HEK293 (cell line): ENCODE data around the gene NFIX.

Experiments used
- CTCF ChIA-PET: fragments of 350-600 bp; formaldehyde crosslinking; extraction: SDS; loops from one replicate; lab custom pipeline; 2021; ENCODE audit warnings: antibody characterized with exemption; lab: Yijun Ruan, JAX
- POLR2A ChIA-PET: fragments of 300-600 bp; formaldehyde crosslinking; extraction: SDS; loops from one replicate; lab custom pipeline; 2020; ENCODE audit warnings: antibody characterized with exemption, inconsistent platforms; lab: Yijun Ruan, JAX
- H3K27ac ChIP-seq: fragments of 200-500 bp; sonication (Bioruptor generic); 2 replicates; pipeline ENCODE4 v1.5.1; 2014; ENCODE audit warnings: low read depth, low read length, control low read depth, inconsistent platforms; ENCODE audit errors: extremely low read depth
- H3K36me3 ChIP-seq, 2 experiments: fragments of 200-500 bp in 1 of 2; sonication (Bioruptor generic) in 1 of 2; 1 replicate in 1 of 2; 2 replicates in 1 of 2; pipeline ENCODE4 v1.5.1; 2014 to 2017; ENCODE audit warnings: inconsistent platforms in 2 of 2, low read length in 2 of 2; ENCODE audit not compliant: control insufficient read depth in 2 of 2, insufficient read depth in 1 of 2
- H3K4me1 ChIP-seq: fragments of 200-500 bp; sonication (Bioruptor generic); 2 replicates; pipeline ENCODE4 v1.5.1; 2014; ENCODE audit warnings: mild to moderate bottlenecking, low read length, inconsistent platforms; ENCODE audit not compliant: control insufficient read depth, insufficient read depth
- H3K4me3 ChIP-seq: 2 replicates; pipeline ENCODE4 v1.5.1; 2011; ENCODE audit warnings: low read depth, mild to moderate bottlenecking, control low read depth, low read length, moderate library complexity
- H3K9me3 ChIP-seq: fragments of 200-500 bp; sonication (Bioruptor generic); 2 replicates; pipeline ENCODE4 v1.5.1; 2014; ENCODE audit warnings: low read depth, low read length, inconsistent platforms; ENCODE audit not compliant: control insufficient read depth, insufficient read depth
- BCL11A ChIP-seq: fragments of 450-650 bp; formaldehyde crosslinking; IDR thresholded peaks from 2 replicates; pipeline ENCODE4 v1.5.1; 2016; ENCODE audit warnings: low read depth, missing biosample characterization, missing genetic modification characterization
- GLI2 ChIP-seq: fragments of 450-650 bp; formaldehyde crosslinking; IDR thresholded peaks from 2 replicates; pipeline ENCODE4; 2017; ENCODE audit warnings: missing biosample characterization, missing genetic modification characterization, low read depth, borderline replicate concordance
- GLIS2 ChIP-seq: fragments of 450-650 bp; formaldehyde crosslinking; IDR thresholded peaks from 2 replicates; pipeline ENCODE4 v1.5.1; 2016; ENCODE audit warnings: missing biosample characterization, missing genetic modification characterization
- KLF9 ChIP-seq: fragments of 450-650 bp; formaldehyde crosslinking; IDR thresholded peaks from 2 replicates; pipeline ENCODE4 v1.5.1; 2016; ENCODE audit warnings: missing biosample characterization, missing genetic modification characterization, low read depth
- SCRT2 ChIP-seq: fragments of 450-650 bp; formaldehyde crosslinking; IDR thresholded peaks from 2 replicates; pipeline ENCODE4 v1.5.1; 2016; ENCODE audit warnings: missing biosample characterization, missing genetic modification characterization
- SP7 ChIP-seq: fragments of 450-650 bp; formaldehyde crosslinking; IDR thresholded peaks from 2 replicates; pipeline ENCODE4 v1.5.1; 2016; ENCODE audit warnings: missing biosample characterization, missing genetic modification characterization
- YY1 ChIP-seq: fragments of 450-650 bp; formaldehyde crosslinking; IDR thresholded peaks from 2 replicates; pipeline ENCODE4 v1.5.1; 2018; ENCODE audit warnings: missing biosample characterization, missing genetic modification characterization
- ZEB2 ChIP-seq: fragments of 450-650 bp; formaldehyde crosslinking; IDR thresholded peaks from 2 replicates; pipeline ENCODE4 v1.5.1; 2016; ENCODE audit warnings: missing biosample characterization, missing genetic modification characterization
- ZFP69B ChIP-seq: fragments of 450-650 bp; formaldehyde crosslinking; IDR thresholded peaks from 2 replicates; pipeline ENCODE4 v1.5.1; 2016; ENCODE audit warnings: missing biosample characterization, missing genetic modification characterization
- ZIC2 ChIP-seq: fragments of 450-650 bp; formaldehyde crosslinking; IDR thresholded peaks from 2 replicates; pipeline ENCODE4 v1.5.1; 2016; ENCODE audit warnings: missing biosample characterization, missing genetic modification characterization
- ZNF112 ChIP-seq: fragments of 450-650 bp; formaldehyde crosslinking; IDR thresholded peaks from 2 replicates; pipeline ENCODE4 v1.5.0; 2017; ENCODE audit warnings: missing biosample characterization, missing genetic modification characterization
- ZNF114 ChIP-seq: fragments of 450-650 bp; formaldehyde crosslinking; IDR thresholded peaks from 2 replicates; pipeline ENCODE4 v1.5.0; 2017; ENCODE audit warnings: missing biosample characterization, missing genetic modification characterization
- ZNF140 ChIP-seq: fragments of 450-650 bp; formaldehyde crosslinking; IDR thresholded peaks from 2 replicates; pipeline ENCODE4 v1.5.1; 2016; ENCODE audit warnings: missing biosample characterization, missing genetic modification characterization
- ZNF169 ChIP-seq: fragments of 450-650 bp; formaldehyde crosslinking; IDR thresholded peaks from 2 replicates; pipeline ENCODE4 v1.5.1; 2016; ENCODE audit warnings: missing biosample characterization, missing genetic modification characterization
- ZNF26 ChIP-seq: fragments of 450-650 bp; formaldehyde crosslinking; IDR thresholded peaks from 2 replicates; pipeline ENCODE4 v1.5.1; 2016; ENCODE audit warnings: missing biosample characterization, missing genetic modification characterization
- ZNF266 ChIP-seq: fragments of 450-650 bp; formaldehyde crosslinking; IDR thresholded peaks from 2 replicates; pipeline ENCODE4 v1.5.1; 2016; ENCODE audit warnings: missing biosample characterization, missing genetic modification characterization, low read depth
- ZNF324 ChIP-seq: fragments of 450-650 bp; formaldehyde crosslinking; IDR thresholded peaks from 2 replicates; pipeline ENCODE4 v1.5.1; 2016; ENCODE audit warnings: missing biosample characterization, missing genetic modification characterization
- ZNF37A ChIP-seq: fragments of 450-650 bp; IDR thresholded peaks from 2 replicates; pipeline ENCODE4 v1.5.1; 2018; ENCODE audit warnings: missing biosample characterization, missing genetic modification characterization
- ZNF394 ChIP-seq: fragments of 450-650 bp; formaldehyde crosslinking; IDR thresholded peaks from 2 replicates; pipeline ENCODE4 v1.5.1; 2016; ENCODE audit warnings: missing biosample characterization, missing genetic modification characterization, mild to moderate bottlenecking, moderate library complexity, borderline replicate concordance
- ZNF398 ChIP-seq: fragments of 450-650 bp; formaldehyde crosslinking; IDR thresholded peaks from 2 replicates; pipeline ENCODE4 v1.5.1; 2017; ENCODE audit warnings: missing biosample characterization, missing genetic modification characterization
- ZNF449 ChIP-seq: fragments of 450-650 bp; formaldehyde crosslinking; IDR thresholded peaks from 2 replicates; pipeline ENCODE4 v1.5.1; 2017; ENCODE audit warnings: missing biosample characterization, mild to moderate bottlenecking, missing genetic modification characterization, moderate library complexity
- ZNF501 ChIP-seq: fragments of 450-650 bp; formaldehyde crosslinking; IDR thresholded peaks from 2 replicates; pipeline ENCODE4 v1.5.1; 2016; ENCODE audit warnings: missing biosample characterization, missing genetic modification characterization
- ZNF521 ChIP-seq: fragments of 450-650 bp; formaldehyde crosslinking; IDR thresholded peaks from 2 replicates; pipeline ENCODE4 v1.5.1; 2017; ENCODE audit warnings: missing biosample characterization, mild to moderate bottlenecking, missing genetic modification characterization
- ZNF558 ChIP-seq: fragments of 450-650 bp; formaldehyde crosslinking; IDR thresholded peaks from 2 replicates; pipeline ENCODE4 v1.5.1; 2016; ENCODE audit warnings: missing biosample characterization, missing genetic modification characterization
- ZNF600 ChIP-seq: fragments of 450-650 bp; formaldehyde crosslinking; IDR thresholded peaks from 2 replicates; pipeline ENCODE4 v1.5.1; 2016; ENCODE audit warnings: missing biosample characterization, missing genetic modification characterization
- ZNF621 ChIP-seq: fragments of 450-650 bp; formaldehyde crosslinking; IDR thresholded peaks from 2 replicates; pipeline ENCODE4 v1.5.1; 2017; ENCODE audit warnings: missing biosample characterization, missing genetic modification characterization
- ZNF660 ChIP-seq: fragments of 450-650 bp; IDR thresholded peaks from 2 replicates; pipeline ENCODE4 v1.5.1; 2018; ENCODE audit warnings: missing biosample characterization, mild to moderate bottlenecking, missing genetic modification characterization
- ZNF677 ChIP-seq: fragments of 450-650 bp; IDR thresholded peaks from 2 replicates; pipeline ENCODE4 v1.5.0; 2018; ENCODE audit warnings: missing biosample characterization, mild to moderate bottlenecking, missing genetic modification characterization, moderate library complexity
- ZNF701 ChIP-seq: fragments of 450-650 bp; formaldehyde crosslinking; IDR thresholded peaks from 2 replicates; pipeline ENCODE4 v1.5.1; 2016; ENCODE audit warnings: missing biosample characterization, missing genetic modification characterization
- ZNF792 ChIP-seq: fragments of 450-650 bp; formaldehyde crosslinking; IDR thresholded peaks from 2 replicates; pipeline ENCODE4 v1.5.1; 2016; ENCODE audit warnings: missing biosample characterization, missing genetic modification characterization
- ZSCAN18 ChIP-seq: fragments of 450-650 bp; formaldehyde crosslinking; IDR thresholded peaks from 2 replicates; pipeline ENCODE4 v1.5.1; 2016; ENCODE audit warnings: missing biosample characterization, missing genetic modification characterization
- ZSCAN5A ChIP-seq: fragments of 450-650 bp; formaldehyde crosslinking; IDR thresholded peaks from 2 replicates; pipeline ENCODE4 v1.5.1; 2016; ENCODE audit warnings: missing biosample characterization, missing genetic modification characterization

The NFIX gene

GRCh38 chr19:13015361-13016223, 20.3 kb downstream of the NFIX start:
- Histone ChIP-seq H3K4me1 (peaks cover 9% of the 10 kb centered on the region), H3K4me3 (no peak overlapping the region), H3K9me3 (no peaks in the 10 kb centered on the region), H3K36me3 (no peaks in the 10 kb centered on the region), H3K27ac (no peak overlapping the region)
- CTCF ChIA-PET: interaction anchor here (0.6 to 6.6 kb wide), 7 partner anchors 10 to 416 kb away, joined by 3 to 40 read pairs (median 9); no protein-coding TSS in a partner anchor
- POLR2A ChIA-PET: no interaction called here
- TF ChIP-seq SP7 (tag by site-specific recombination) (peak; percentile 42; the same call in 1 of the 2 replicates), ZNF701 (tag by site-specific recombination) (no peak), ZNF792 (tag by site-specific recombination) (no peak), ZSCAN5A (tag by site-specific recombination) (no peak), ZNF660 (tag by site-specific recombination) (no peak), ZEB2 (no peak), ZNF140 (tag by site-specific recombination) (no peak), ZNF398 (tag by site-specific recombination) (peak; percentile 57), ZIC2 (peak; percentile 67), ZNF26 (tag by site-specific recombination) (no peak), ZNF600 (tag by site-specific recombination) (no peak), ZNF394 (no peak), ZNF558 (no peak), ZNF521 (tag by site-specific recombination) (no peak), ZNF324 (no peak), ZNF37A (tag by site-specific recombination) (no peak), ZNF112 (tag by site-specific recombination) (no peak), YY1 (tag by site-specific recombination) (no peak), GLI2 (no peak), ZFP69B (tag by site-specific recombination) (no peak), ZNF266 (tag by site-specific recombination) (no peak), ZNF621 (no peak), SCRT2 (tag by site-specific recombination) (peak; percentile 49; the same call in 1 of the 2 replicates), ZNF501 (tag by site-specific recombination) (no peak), ZSCAN18 (tag by site-specific recombination) (no peak), ZNF169 (tag by site-specific recombination) (no peak), ZNF114 (no peak), ZNF449 (no peak), GLIS2 (tag by site-specific recombination) (no peak), KLF9 (tag by site-specific recombination) (no peak), BCL11A (tag by site-specific recombination) (no peak), ZNF677 (tag by site-specific recombination) (no peak)
